Inflammatory macrophage treated with lipopolysaccharide for 4 hours (primary cell): Measurements from ENCODE around the gene ZNF521.

Source experiments
- DNase-seq: peaks from one replicate; pipeline ENCODE4 v3.0.0-alpha.2; 2020

Gene ZNF521

GRCh38 chr18:25335062-25335461 is 16.9 kb downstream of the ZNF521 start:
- no peak for DNase-seq

GRCh38 chr18:25334588-25334987 is 17.4 kb downstream of the ZNF521 start:
- DNase-seq = no peak

GRCh38 chr18:25332002-25332401 is 20.0 kb downstream of the ZNF521 start:
- no peak for DNase-seq

GRCh38 chr18:25329783-25330182 is 22.2 kb downstream of the ZNF521 start:
- DNase-seq = no peak

- DNase-seq = no peak
These were observed 24.4 kb downstream of the ZNF521 start for GRCh38 chr18:25327584-25327983.

DNA sequence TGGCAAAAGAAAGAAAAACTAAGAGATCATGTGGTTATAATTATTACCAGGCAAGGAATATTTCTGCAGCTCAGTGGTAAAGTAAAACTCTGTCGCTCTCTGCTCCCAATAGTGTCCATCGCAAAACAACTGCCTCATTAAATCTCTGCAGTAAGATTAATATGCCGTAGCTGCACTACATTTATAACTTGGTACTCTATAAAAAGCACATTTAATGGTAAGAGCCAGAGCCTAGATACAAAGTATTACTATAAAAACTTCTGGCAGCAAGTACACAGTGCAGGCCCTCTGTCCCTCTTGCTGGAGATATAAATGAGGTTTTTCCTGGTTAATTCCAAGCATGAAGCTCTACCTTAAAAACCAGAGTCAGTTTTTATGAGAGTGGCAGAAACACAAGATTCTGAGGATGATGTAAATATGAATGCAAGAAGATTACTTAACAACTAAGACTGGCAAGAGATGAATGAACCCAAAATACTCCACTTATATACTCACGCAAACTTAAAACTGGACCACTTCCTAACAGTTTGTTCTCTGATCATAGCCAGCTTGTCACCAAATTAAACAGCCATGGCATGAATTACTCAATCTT is 25.5 kb downstream of the ZNF521 start:
- no peak for DNase-seq

GRCh38 chr18:25322806-25323205 is 29.2 kb downstream of the ZNF521 start:
- DNase-seq = no peak

- no peak for DNase-seq
These were observed 35.5 kb downstream of the ZNF521 start for GRCh38 chr18:25316381-25317018.

DNA sequence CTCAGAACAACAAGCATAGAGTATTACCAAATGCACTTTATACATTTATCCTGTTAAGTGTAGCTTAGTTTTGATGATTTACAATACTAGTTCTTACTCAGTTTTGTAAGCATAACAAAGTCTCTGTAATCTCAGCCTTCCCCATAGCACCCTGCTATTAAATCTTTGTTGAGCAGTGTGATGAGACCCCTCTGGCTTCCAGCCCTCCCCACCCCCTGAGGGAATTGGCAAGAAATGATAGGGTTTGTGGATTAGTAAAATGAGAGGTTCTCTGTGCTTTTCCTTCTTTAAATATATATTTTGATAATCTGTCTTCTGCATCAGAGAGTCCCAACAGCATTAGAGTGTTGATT is 37.2 kb downstream of the ZNF521 start:
- no peak for DNase-seq

DNA sequence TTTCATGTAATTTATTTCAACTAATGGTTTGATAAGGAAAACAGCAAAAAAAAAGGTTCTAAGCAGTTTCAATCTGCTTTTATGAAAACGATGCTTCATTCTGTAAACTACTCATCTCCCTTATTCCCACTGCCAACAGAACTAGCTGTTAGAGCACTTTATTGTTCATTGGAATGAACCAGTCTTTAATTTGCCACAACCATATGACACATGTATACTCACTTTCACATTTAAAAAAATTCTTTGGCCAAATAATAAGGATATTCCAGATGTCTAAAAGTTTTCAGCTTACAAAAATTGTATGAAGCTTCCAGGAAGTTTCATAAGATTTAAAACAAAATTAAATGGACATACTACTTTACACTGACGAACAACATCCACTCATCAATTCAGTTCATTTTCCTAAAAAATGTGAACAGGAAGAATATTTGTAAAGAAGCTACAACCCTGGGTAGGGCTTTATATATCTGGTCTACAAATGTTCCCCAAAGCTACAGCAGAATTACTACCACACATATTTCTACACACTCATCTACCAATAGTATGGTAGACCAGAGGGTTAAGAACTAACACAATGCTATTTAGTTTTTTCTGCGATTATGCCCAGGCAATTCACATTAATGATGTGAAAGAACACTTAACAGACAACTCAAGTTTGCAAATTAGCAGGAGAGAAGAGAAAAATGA is 37.7 kb downstream of the ZNF521 start:
- no peak for DNase-seq

DNA sequence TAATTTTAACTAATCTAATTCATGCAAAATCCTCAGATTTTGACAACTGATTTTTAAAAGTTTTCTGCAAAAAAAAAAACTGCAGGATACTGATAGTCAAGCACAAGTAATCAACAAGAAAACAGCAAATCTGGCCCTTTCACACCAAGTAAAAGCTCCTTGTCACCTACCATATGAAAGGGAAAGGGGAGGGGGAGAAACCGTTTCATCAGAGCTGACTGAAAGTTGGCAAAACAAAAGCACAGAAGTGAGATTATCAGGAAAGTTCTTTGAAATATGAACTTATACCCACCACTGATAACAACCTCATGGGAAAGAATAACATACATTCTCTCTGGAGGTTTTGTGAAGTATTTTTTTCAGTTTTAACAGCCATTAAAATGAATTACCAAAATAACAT is 38.7 kb downstream of the ZNF521 start:
- DNase-seq = no peak

- peak; percentile 15 for DNase-seq
These were observed 41.9 kb downstream of the ZNF521 start for GRCh38 chr18:25310045-25310444.

DNA sequence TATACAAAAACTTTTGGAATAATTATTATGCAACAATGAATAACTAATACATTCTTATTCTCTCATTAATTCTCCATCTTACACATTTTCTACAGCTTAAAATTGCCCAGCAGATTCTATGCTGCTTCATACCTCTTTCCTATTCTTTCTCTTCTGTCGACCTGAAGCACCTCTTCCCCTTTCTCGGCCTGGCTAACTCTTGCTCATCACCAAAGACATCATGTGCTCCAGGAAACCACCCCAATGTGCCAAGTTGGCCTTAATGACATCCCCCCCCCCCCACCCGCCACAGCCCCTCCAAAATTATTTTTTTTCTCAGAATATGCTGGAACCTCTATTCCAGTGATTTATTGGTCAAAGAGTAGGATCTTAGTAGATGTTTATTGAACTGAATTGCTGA is 43.6 kb downstream of the ZNF521 start:
- DNase-seq = no peak

GRCh38 chr18:25307192-25307591 is 44.8 kb downstream of the ZNF521 start:
- no peak for DNase-seq

DNA sequence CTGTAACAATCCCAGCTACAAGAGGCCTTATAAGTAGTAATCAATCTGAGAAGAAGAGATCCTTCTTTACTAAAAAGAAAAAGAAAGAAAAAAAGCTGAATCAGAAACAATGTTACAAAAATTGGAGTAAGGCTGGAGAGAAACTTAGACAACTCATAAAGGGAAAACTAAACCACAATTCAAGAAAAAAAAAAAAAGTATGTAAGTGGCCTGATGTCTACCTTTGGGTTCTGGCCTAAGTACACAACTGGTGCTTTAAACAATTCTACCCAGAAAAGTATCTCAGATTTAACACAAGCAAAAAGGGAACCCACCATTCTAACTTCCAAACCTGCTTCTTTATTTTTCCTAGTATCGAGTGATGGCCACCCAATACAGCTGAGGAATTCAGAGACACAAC is 45.3 kb downstream of the ZNF521 start:
- DNase-seq = no peak

- no peak for DNase-seq
These were observed 46.4 kb downstream of the ZNF521 start for GRCh38 chr18:25305584-25305983.

DNA sequence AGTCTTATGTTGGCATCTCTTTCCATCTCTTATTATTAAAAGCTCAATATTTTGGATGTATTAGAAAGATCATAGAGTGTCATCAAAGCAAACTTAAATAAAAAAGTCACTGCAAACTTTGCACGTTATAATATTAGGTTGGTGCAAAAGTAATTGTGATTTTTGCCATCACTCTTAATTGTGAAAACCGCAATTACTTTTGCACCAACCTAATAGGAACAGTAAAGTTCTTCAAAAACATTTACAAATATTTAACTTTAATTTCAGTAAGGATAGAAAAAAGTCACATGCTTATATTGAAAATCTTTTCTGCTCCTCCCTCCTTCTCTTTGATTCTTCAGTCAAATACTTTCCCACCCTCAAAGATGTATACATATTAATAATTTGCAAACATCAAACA is 51.5 kb downstream of the ZNF521 start:
- DNase-seq = no peak

DNA sequence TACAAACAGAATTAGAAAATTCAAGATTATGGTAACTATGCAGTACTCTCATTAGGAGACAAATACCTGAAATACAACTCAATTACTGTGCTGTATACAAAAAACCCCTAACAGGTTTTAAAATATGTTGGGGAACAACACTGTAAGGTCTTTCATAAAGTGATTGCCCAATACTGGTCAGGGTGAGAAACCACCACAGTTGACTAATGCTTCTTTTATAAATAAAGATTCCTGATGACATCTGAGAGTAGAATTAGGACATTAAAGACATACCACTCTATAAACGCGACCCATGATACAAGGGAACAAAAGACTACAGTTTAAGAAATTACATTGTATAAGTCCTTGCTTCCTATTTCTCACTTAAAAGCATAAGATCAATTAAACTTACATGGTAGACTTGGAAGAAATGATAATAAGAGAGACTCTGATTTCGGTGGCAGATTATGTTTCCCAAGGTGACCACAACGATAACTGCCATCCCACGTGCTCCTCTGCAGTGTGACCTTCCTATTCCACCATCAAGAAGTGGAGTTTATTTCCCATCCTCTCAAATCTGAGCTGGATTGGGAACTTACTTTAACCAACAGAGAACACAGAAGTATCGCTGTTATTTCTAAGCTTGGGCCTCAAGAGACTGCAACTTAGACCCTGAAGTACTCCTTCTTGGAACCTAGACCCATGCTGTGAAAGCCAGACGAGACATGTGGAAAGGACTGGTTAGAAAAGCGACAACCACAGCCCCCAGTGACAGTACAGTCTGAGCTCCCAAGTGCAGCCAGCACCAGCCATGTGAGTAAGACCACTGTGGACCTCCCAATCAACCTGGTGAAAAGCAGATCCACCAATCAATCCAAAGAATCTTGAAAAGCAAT is 52.3 kb downstream of the ZNF521 start:
- DNase-seq = peak; percentile 74

GRCh38 chr18:25298853-25299274 is 53.1 kb downstream of the ZNF521 start:
- DNase-seq = peak; percentile 61

DNA sequence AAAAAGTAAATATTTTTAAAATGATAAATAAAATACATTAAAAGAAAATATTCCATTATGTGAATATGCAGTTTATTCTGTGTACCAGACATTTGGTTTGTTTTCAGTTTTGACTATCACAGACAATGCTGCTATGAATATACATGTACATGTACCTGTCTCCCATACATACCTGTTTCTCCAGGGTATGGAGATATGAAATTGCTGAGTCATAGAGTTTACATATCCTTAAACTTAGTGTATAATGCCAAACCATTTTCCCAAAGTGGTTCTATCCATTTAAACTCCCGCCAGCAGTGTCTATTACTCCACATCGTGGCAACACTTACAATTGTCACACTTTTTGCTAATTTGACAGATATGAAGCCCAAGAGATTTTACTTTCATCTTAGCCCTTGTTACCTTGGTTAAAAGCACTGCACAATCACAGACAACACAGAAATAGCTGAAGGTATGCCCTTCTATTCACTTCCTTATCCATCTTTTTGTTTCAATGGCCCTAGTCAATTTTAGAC is 56.3 kb downstream of the ZNF521 start:
- DNase-seq = no peak

DNA sequence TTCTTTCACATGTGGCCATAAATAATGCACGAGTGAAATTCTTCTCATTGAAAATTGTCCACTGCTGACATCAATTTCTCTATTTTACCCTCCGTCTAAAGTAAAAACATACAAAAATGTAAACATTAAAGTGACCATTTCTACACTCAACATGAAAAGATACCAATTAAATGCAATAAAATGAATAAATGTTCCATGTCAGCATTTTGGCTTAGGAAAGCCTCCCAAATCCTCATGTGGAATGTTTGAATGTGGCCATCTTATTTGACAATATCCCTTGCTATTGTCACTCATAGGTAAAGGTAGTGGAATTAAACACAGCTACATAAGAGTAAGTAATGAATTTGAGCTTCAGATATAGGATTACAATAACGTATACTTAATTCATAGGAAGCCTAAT is 60.8 kb downstream of the ZNF521 start:
- no peak for DNase-seq

- peak; percentile 3 for DNase-seq
These were observed 62.9 kb downstream of the ZNF521 start for GRCh38 chr18:25289001-25289631.
